Stimulated activated CD4-positive, alpha-beta T cell treated with anti-CD3 and anti-CD28 coated beads, Interleukin-1b, Interleukin-23, amount 100 ng/mL, for 1 hour (primary cell): ENCODE measurements around the gene KLHL29.

Experiments used
- DNase-seq, 2 donors: peaks; one replicate each; pipeline ENCODE4 v3.0.0-alpha.2; 2020; ENCODE audit warnings: low read depth in 2 of 2

The KLHL29 gene

DNA sequence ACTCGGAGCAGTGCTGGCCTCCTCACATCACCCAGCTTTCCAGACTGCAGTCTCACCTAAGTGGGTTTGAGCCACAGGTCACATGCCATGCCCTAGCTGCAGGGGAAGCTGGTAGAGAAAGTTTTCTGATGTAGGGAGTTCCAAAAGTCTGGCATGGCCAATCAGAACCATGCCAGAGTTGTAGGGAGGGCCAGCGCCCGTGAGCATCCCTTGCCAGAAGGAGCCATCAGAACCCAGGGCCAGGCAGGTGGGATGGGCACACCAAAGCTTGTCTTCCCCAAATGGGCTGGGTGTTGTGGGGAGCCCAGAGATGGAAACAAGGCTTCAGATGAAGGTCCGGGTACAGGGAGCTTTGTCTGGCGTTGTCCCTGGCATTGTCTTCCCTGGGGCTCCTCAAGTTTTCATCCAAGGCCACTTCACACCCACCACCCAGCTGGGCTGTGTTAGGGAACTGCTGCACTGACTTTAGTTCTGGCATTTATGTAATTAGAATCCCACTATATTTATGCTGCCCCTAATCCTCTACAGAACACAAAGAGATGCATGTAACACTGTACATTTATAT, 247.9 kb downstream of the KLHL29 start:
- DNase-seq, result no peak

DNA sequence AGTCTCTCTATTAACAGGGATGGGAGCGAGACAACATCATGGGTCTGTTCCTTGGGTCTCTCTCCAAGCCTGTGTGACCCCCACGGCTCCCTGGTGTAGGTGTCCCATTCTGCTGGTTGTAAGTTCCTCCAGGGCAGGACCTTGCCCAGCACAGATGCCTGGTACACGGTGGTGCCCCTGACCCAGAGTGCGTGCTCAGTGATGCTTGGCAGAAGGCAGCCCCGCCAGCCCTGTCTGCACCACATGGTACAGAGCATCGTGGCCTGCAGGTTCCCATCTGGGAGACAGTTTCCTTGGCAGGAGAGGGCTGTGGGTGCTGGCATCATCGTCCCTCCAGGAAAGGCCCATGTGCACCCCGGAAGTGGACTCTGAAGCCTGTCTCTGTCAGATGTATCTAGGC, 249.0 kb downstream of the KLHL29 start:
- DNase-seq, result no peak

DNA sequence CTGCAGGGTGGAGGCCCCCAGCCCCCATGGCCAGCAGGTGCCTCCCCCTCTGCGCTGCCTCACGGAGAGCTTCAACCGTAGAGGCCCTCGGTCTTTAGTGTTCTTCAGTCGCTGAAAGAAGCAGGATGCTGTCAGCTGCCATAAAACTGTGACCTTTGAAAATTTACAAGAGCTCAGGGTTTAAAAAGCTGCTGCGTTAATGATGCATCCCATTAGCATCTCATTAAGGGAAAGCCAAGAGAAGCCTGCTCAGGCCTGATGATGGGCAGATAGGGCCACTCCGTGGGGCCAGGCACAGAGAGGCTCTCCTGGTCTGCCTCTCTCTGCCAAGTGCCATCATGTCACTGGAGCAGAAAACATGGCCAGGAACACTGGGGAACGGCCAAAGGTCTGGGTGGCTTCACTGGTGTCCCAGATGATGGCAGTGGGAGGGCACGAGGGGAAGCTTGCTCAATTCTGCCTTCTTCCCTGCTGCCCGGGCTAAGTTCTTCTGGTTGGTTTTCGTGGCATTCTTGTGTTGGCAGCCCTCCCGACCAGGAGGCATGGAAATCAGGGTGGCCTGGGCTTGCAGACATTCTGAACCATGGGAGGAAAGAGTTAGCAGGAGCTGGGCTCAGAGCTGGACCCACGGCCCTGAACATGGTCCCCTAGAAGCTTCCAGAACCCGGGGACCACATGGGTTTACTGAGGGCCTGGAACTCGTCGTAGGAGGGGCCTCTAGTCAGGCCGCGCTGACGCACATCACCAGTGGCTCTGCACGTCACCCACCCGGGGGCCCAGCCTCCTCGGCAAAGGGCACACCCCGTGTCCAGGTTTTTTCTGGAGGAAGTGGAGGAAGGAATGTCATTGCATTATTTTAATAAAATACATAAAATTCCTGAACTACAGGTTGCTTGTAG, 250.7 kb downstream of the KLHL29 start:
- DNase-seq, result no peak

DNA sequence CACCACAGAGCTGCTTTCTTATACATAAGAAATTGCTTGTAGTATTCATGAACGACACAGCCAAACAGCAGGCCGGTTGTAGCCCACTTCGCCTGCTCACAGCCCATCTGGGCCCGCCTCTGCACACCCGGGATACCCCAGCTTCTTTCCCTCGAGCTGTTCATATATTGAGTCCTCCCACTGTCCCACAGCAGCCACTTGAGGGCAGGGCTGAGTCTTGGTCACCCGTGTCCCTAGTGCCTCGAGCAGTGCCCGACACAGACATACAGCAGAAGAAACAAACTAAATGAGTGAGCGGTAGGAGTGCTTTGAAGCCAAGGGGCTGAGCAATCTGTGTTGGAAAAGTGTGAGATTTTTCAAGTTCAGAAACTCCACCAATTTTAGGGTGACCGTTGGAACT, 251.4 kb downstream of the KLHL29 start:
- no peak for DNase-seq

DNA sequence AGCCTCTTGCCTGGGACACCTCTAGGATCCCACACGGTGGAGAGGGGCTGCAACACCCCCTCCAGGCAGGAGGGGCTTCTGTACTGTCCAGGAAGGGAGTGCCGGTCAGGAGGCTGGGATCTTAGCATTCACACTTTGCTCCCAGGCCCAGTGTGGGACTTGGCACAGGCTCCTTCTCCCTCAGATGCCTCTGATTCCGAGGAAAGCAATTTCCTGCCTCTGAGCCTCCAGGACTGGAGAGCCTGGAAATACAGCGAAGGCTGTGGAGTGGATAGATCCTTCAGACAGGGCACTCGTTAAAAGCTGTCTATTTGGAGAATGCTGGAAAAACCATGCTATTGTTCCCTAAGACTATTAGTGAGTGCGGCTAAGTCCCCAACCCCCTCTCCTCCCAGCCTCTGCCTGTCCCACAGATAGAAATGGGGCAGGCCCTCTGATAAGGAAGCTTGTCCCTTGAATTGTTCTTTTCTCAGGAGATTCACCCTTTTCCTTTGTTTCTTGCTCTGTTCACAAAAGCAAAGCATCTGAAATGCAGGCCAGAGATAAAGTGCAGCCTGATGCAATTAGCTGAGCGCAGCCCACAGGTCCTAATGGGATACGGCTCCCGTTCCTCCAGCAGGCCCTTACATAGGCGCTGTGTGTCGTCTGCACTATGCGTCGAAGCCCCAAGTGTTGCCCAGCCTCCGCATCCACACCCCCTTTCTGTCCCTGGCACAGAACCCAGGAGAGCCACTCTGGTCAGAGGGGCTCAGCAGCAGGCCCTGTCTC, 252.2 kb downstream of the KLHL29 start:
- no peak for DNase-seq

DNA sequence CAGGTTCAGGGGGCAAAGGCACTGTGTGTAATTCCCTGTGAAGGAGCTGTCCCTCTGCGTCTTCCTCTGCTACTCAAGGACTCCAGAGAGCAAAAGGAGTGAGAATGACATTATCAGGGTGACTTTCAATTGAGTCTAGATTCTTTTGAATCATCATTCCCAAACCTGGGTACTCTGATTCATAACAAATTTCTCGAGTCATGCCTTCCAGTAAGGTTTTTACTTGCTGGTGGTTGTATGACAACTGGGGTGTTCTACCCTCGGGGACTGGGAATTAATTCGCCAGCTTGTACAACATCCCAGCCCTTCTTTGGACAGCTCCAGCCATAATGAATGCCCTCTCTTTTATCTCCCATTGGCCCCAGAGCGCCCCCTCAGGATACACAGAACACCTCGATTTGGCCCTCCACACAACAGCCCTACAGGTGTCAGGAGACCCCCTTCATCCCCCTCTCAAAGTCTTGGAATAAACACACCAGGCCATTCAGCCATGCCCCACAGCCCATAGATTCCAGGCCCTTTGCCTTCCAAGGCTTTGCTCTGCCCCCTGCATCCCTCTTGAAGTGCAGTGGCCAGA, 254.5 kb downstream of the KLHL29 start:
- no peak for DNase-seq

DNA sequence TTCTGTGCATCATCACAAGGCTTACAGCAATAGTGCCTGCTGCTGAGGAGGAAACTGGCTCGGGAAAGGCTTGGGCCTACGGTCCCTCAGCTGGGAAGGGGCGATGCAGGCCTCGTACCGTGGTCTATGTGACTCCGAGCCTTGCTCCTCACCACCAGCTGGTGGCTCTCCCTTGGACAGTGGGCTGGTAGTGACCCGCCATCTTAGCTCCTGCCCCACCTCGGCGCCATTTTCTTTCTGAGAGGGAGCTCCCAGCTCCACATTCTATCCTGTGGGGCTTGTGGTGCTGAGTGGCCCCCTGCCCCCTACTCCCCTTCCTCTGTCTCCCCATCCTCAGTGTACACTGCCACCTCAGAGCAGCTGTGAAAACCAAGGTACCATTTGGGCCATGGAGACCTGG, 255.7 kb downstream of the KLHL29 start:
- DNase-seq, result no peak

DNA sequence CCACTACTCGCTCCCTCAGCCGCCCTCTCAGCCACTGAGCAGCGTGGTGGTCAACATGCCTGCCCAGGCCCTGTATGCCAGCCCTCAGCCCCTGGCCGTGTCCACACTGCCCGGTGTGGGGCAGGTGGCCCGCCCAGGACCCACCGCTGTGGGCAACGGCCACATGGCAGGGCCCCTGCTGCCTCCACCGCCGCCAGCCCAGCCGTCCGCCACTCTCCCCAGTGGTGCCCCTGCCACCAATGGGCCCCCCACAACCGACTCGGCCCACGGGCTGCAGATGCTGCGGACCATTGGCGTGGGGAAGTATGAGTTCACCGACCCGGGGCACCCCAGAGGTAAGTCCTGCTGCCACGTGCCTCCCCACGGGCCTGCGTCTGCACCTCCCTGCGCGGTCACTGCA, 257.5 kb downstream of the KLHL29 start:
- DNase-seq, result no peak

DNA sequence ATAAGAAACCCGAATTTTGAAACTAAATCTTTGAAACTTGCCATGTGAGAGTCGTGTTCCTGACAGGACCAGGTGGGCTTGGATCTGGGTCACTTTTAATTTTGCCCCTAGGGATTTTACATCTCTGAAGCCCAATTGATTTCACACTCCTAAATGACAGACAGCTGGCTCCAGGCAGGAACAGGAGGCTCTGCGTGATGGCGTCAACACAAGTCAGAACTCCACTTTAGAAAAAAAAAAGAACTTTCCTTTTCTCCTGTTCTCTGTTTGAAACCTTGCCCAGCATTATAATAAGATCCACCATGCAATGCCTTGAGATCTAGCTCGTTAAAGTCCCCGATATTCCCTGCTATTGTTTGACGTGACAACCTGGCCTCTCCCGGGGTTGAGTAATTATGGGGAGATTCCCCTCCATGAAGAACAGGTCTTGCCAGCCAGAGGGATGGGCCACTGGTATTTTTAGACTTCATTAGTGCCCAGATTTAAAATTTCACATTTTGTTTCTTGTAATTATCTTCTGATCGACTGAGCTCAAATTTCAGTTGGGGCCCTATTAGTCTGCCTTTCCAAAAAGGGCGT, 260.3 kb downstream of the KLHL29 start:
- DNase-seq, result no peak

DNA sequence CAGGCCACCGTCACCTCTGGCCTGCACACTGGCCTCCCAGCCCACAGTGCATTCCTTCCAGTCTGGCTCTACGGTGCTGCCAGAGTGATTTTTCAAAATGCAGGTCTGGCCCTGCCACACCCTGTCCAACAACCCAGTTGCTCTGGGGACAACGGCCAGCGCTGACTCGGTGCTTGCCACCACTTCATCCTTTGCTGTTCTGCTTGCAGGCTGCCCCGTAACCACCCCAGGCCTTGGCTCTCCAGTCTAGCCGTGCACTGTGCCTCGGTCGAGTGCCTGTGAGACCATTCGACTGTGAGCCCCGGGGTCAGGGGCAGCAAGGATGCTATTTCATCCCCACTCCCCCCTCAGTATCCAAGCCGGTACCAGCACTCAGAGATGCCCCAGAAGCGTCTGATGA, 262.6 kb downstream of the KLHL29 start:
- DNase-seq, result no peak

DNA sequence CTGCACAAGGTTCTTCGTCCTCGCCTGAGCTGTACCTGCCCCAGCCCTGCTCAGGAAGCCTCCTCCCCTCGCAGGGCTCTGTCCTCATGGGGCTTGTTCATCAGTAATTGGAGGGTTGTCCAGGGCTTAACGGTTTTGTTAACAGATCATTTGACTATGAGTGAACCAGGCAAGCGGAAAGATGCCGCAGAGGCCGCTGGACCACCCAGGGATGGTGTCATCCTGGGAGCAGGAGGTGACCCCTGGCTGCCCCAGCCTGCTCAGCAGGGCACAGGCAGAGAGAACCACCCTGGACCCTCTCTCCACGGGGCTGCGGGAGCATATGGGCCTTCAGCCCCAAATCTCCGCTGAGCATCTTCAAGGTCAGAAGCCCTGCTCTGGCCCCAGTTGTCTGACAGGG, 264.3 kb downstream of the KLHL29 start:
- DNase-seq, result no peak

DNA sequence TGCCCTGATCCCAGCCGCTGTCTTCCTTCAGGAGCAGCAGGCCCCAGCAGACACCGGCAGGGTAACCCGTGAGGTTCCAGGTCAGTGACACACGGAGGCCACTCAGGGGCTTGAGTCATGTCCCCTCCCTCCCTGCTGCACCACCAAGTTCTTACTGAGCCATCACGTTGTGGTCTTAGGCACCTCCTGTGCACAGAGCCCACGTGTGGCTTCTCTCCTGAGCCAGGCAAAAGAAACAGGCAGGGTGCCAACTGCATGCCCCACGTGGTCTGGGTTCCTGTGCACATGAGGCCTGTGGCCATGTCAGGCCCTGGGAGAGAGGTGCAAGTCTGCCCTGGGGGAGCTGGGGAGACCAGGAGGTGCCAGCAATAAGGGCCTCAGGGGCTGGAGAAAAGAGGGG, 264.8 kb downstream of the KLHL29 start:
- DNase-seq, result no peak

DNA sequence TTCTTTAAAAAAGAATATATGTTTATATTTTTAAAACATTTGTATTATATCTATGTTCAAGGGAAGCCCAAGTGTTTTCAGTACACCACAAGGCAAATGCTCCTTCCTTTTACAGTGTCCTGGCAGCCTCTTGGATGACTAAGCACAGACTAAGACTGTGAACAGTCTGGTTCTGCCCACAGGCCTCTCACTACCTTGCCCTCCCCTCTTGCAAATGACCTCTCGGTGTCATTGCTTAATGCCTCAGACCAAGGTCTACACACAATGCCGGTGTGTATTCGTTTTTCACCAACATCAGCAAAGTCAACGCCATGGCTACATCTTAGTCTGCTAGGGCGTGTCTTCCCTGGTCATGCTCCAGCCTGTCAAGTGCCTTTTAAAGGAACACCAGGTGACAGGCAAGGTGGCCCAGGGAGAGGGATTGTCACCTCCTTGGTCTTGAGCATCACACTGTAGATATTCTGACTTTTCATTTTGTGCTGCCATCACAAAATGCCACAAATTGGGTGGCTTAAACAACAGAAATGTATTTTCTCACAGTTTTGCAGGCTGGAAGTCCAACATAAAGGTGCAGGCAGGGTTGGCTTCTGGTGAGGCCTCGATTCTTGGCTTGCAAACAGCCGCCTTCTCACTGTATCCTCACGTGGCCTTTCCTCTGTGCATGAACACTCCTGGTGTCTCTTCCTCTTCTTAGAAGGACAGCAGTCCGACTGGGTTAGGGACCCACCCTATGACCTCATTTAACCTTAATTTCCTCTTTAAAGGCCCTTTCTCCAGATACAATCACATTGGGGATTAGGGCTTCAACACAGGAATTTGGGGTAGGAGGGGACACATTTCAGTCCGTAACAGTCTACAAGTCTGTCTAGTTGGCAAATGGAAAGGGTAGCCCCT, 266.5 kb downstream of the KLHL29 start:
- DNase-seq, result no peak

DNA sequence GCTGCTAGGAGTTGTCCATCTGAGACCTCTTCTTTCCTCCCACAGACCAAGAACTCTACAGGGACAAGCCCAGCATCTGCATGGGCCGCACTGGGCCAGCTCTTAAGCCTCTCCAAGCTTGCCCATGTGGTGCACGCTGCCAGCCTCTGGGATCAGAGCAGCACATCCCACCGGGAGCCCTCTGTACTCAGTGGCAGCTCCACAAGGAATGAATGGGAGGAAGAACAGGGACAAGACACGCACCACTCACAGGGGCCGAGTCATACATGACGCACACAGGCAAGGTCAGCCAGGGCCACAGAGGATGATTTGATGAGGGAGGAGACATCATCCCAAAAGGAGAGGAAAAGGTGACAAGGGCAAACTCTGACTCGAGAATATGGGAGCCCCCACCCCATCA, 268.3 kb downstream of the KLHL29 start:
- no peak for DNase-seq

DNA sequence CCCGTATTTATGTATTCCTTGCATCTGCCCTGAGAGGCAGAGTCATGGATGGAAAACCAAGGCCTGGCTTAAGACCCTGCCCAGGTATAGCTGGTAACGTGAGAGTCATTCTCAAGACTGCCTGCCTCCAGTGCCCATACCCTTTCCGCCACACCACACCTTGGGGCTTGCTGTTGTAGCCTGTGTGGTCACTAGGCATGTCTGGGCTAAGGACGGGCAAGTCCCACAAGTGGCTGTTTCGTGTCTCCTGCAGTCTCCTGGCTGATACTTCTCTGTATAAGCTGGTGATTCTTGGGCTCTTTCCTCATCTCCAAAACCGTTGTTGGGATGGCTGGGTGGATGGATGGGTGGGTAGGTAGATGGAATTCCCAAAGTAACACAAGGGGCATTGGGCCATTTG, 269.8 kb downstream of the KLHL29 start:
- no peak for DNase-seq

DNA sequence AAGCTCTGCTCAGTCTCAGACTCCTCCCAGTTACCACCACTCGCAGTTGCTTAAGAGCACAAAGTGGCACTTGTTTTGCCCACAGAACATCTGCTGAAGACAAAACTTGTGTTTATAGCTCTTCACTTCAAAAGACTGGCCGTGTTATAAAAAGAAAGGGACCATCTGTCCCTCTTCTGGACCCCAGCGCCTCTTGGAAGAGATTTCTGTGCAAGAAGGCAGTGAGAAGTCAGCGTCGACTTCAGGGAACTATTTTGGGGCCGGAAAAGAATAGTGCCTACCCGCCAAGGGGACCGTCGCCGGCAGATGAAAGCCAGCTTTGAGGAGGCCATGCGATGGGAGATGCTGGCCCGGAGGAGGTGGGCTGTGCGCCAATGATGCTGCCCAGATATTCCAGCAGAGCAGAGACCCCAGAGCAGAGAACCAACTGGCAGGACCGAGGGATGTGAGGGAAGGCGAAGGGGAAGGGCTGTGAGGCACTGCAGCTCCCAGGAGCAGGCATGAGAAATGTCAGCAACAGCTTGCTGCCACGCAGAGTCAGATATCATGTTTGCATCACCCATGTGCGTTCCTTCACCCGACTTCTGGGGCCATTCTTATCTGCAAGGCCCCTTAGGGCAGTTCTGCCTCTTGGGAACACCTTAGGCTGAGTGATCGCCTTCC, 271.1 kb downstream of the KLHL29 start:
- DNase-seq, result no peak

DNA sequence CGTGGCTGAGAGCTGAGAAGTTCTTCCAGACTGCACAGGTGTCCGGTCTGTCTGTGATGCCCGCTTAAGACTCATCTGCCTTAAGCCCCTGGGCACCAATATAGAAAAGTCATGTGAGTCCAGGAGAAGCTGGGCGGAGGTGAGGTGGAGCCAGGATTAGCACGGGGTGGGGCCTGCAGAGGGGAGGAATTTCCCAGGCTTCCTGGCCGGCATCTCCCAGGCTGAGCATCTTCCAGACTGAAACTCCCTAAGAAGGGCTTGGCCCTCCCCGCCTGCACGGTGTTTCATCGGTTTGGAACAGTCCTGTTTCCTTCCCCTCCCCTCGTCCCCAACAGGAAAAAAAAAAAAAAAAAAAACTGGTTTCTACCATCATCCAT, 271.6 kb downstream of the KLHL29 start:
- DNase-seq, result no peak

DNA sequence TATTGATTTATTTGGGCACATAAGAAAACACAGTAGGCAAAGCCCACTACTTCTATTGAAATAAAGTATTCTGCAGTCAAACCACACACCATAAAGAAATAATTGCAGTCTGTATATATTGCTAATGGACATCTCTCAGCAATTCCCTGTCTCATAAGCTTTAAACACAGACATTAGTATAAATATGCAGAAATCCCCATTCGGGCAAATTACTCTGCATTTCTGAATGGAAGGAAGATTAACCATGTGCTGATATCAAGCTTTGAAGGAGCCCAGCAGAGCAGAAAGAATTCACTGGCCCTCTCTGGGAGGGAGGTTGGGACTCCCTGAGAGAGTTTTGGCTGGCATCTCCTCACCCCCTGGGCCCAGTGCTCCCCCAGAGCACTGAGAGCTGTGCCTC, 272.4 kb downstream of the KLHL29 start:
- no peak for DNase-seq

DNA sequence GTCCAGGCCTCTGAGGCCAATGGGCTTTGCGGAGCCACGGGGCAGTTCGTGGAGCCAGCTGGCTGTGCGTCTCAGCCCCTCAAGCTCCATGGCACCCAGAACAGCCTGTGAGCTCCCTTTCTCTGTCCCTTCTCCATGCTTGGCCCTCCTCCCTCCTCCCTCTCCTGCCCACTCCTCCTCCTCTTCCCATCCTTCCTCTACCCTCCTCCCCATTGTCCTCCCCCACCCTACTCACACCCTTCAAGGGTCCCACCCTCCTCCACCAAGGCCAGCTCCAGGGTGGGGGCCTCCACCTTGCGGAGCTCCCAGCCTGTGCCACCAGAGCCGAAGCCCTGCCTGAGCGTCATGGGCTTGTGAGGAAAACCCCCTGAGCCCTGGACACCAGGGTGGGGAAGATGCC, 273.0 kb downstream of the KLHL29 start:
- no peak for DNase-seq

DNA sequence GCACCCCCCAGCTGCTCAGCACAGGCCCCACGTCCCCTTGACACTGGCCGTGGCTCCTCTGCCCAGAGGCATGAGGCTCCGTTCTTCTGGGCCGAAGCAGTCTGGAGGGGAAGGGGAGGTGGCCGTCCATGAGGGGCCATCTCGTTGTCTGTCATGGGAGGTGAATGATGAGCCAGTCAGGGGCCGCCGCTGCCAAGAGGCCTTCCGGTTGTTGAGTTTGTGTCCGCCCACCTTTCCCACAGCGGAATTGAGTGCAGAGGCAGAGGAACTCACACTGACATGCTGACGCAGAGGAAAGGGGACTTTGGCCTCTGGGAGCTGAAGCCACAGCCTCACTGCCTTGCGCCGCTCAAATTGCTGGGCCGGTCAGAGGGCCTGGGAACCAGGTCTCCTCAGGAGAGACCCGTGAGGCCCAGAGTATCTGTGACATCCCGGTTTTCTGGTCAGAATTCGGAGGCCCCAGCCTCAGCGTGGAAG, 273.5 kb downstream of the KLHL29 start:
- DNase-seq, result no peak
